Measurements from ENCODE around the gene AP2B1.

Gene AP2B1

DNA sequence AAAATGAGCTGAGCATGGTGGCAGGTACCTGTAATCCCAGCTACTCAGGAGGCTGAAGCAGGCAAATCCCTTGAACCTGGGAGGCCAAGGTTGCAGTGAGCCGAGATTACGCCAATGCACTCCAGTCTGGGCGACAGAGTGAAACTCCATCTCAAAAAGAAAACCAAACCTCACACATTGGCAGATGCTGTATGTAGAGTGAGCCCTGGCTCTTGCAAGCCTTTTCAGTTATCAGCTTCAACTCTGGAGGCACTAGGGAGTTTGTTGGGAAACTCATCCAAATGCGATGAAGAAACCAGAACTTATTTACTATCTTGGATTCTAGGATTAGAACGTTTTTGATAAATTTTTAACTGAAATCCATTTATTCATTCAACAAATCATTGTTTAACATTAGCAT lies 87.4 kb downstream of the AP2B1 start:
- Histone ChIP-seq H2AFZ (ENCODE audit: low read length) (no peak overlapping the region), H3K18ac (ENCODE audit: low read length) (no peak overlapping the region), H3K9ac (ENCODE audit: low read depth, low read length, poor library complexity) (no peak overlapping the region), H3K79me1 (ENCODE audit: low read depth, low read length) (no peaks in the 10 kb centered on the region), H3K23ac (ENCODE audit: low read depth, low read length, poor library complexity) (no peak overlapping the region), H3K27me3 (ENCODE audit: control insufficient read depth in 3 of 3, insufficient read depth in 3 of 3, low read depth in 1 of 3, low read length in 3 of 3) (no peaks in the 10 kb centered on the region), H3K36me3 (replicated peaks in 1 of 2; ENCODE audit: control insufficient read depth in 2 of 2, insufficient read depth in 2 of 2, low read length in 2 of 2) (peaks cover 12 to 92% of the 10 kb centered on the region in 2 donors), H2BK12ac (ENCODE audit: low read length) (no peak overlapping the region), H3K4me2 (ENCODE audit: insufficient read depth, low read length, poor library complexity, severe bottlenecking) (no peak overlapping the region), H3K4me3 (ENCODE audit: low read length in 2 of 2) (no peak overlapping the region), H2BK120ac (ENCODE audit: low read depth, low read length) (no peak overlapping the region), H3K9me3 (replicated peaks in 1 of 2; ENCODE audit: control insufficient read depth in 2 of 2, insufficient read depth in 1 of 2, low read depth in 1 of 2, low read length in 2 of 2) (peaks cover 0 to 4% of the 10 kb centered on the region in 2 donors), H2AK5ac (ENCODE audit: low read depth, low read length) (no peak overlapping the region), H4K91ac (ENCODE audit: low read depth, low read length, poor library complexity) (no peak overlapping the region), H4K8ac (ENCODE audit: low read depth, low read length) (no peak overlapping the region), H3K4me1 (ENCODE audit: control insufficient read depth in 2 of 2, insufficient read depth in 1 of 2, low read depth in 1 of 2, low read length in 2 of 2) (no peaks in the 10 kb centered on the region), H3K27ac (replicated peaks; ENCODE audit: low read length) (no peak overlapping the region), H3K4ac (ENCODE audit: low read length) (no peak overlapping the region), H2BK5ac (ENCODE audit: low read length) (no peak overlapping the region), H3K14ac (ENCODE audit: low read length) (no peak overlapping the region), H2BK15ac (ENCODE audit: low read length) (no peak overlapping the region)
- no CpG with 5 or more reads among the region's 5 CpGs for WGBS, 2 donors (ENCODE audit: extremely low coverage in 2 of 2, insufficient read length in 2 of 2, insufficient replicate concordance in 1 of 2)
- no peak for DNase-seq (ENCODE audit: low spot score)

DNA sequence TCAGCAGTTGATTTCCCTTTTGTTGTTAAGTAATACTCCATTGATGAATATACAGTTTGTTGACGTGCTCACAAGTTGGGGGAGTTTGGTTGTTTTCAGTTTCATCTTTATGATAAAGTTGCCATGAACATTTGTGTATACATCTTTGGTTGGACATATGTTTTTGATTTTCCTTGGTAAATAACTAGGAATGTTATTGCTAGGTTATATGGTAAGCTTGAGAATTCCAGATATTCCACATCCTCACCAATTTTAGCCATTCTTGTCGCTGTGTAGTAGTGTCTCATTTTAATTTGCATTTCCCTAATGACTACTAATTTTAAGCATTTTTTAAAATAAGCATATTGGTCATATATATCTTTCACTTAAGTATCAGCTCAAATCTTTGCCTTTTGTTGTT lies 89.3 kb downstream of the AP2B1 start:
- Histone ChIP-seq H3K9ac (ENCODE audit: low read depth, low read length, poor library complexity) (no peak overlapping the region), H2BK120ac (ENCODE audit: low read depth, low read length) (no peak overlapping the region), H3K4ac (ENCODE audit: low read length) (no peak overlapping the region), H3K4me2 (ENCODE audit: insufficient read depth, low read length, poor library complexity, severe bottlenecking) (no peak overlapping the region), H3K14ac (ENCODE audit: low read length) (no peak overlapping the region), H3K27me3 (ENCODE audit: control insufficient read depth in 3 of 3, insufficient read depth in 3 of 3, low read depth in 1 of 3, low read length in 3 of 3) (no peaks in the 10 kb centered on the region), H3K27ac (replicated peaks; ENCODE audit: low read length) (no peak overlapping the region), H3K9me3 (replicated peaks in 1 of 2; ENCODE audit: control insufficient read depth in 2 of 2, insufficient read depth in 1 of 2, low read depth in 1 of 2, low read length in 2 of 2) (peaks cover 0 to 4% of the 10 kb centered on the region in 2 donors), H3K4me3 (ENCODE audit: low read length in 2 of 2) (no peak overlapping the region), H4K91ac (ENCODE audit: low read depth, low read length, poor library complexity) (no peak overlapping the region), H2BK15ac (ENCODE audit: low read length) (no peak overlapping the region), H3K23ac (ENCODE audit: low read depth, low read length, poor library complexity) (no peak overlapping the region), H3K18ac (ENCODE audit: low read length) (no peak overlapping the region), H2AFZ (ENCODE audit: low read length) (no peak overlapping the region), H2BK5ac (ENCODE audit: low read length) (no peak overlapping the region), H3K36me3 (replicated peaks in 1 of 2; ENCODE audit: control insufficient read depth in 2 of 2, insufficient read depth in 2 of 2, low read length in 2 of 2) (peaks cover 13 to 90% of the 10 kb centered on the region in 2 donors), H2AK5ac (ENCODE audit: low read depth, low read length) (no peak overlapping the region), H4K8ac (ENCODE audit: low read depth, low read length) (no peak overlapping the region), H3K79me1 (ENCODE audit: low read depth, low read length) (no peaks in the 10 kb centered on the region), H2BK12ac (ENCODE audit: low read length) (no peak overlapping the region), H3K4me1 (ENCODE audit: control insufficient read depth in 2 of 2, insufficient read depth in 1 of 2, low read depth in 1 of 2, low read length in 2 of 2) (no peaks in the 10 kb centered on the region)
- WGBS, 2 donors (ENCODE audit: extremely low coverage in 2 of 2, insufficient read length in 2 of 2, insufficient replicate concordance in 1 of 2) = no CpG with 5 or more reads among the region's 2 CpGs
- DNase-seq (ENCODE audit: low spot score) = no peak

DNA sequence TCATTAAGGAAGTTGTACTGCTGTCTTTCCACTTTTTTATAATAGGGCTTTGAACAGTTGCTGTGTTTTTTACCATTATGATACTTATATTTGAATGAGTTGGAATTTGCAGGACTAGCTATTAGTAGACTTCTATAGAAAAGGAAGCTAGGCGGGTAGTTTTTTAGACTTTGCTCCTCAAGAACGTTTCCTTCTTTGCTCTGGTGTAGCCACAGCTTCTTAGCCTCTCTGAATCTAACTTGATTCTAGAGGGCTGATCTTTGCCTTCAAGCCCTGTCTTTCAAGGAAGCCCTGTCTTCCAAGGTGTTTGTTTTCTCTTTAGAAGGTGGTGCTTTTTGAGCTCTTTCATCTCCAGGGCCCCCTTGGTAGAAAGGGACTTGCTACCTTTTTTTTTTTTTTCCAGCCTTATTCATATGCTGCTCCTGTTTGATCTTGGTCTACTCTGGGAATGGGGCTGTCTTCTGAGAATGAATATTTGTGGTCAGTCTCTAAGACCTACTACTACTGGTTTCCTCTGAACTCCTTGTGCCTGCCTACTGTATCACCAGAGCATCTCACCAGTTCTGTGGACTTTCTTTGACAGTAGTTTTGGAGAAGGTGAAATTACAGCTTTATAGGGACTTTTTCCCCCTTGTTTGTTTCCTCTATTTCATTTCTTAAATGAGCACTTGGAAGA lies 92.0 kb downstream of the AP2B1 start:
- Histone ChIP-seq H3K27me3 (ENCODE audit: control insufficient read depth in 3 of 3, insufficient read depth in 3 of 3, low read depth in 1 of 3, low read length in 3 of 3) (no peaks in the 10 kb centered on the region), H3K4ac (ENCODE audit: low read length) (no peak overlapping the region), H2BK120ac (ENCODE audit: low read depth, low read length) (no peak overlapping the region), H3K18ac (ENCODE audit: low read length) (no peak overlapping the region), H3K9ac (ENCODE audit: low read depth, low read length, poor library complexity) (no peak overlapping the region), H3K4me1 (ENCODE audit: control insufficient read depth in 2 of 2, insufficient read depth in 1 of 2, low read depth in 1 of 2, low read length in 2 of 2) (no peaks in the 10 kb centered on the region), H2BK12ac (ENCODE audit: low read length) (no peak overlapping the region), H2AK5ac (ENCODE audit: low read depth, low read length) (no peak overlapping the region), H2BK15ac (ENCODE audit: low read length) (no peak overlapping the region), H3K79me1 (ENCODE audit: low read depth, low read length) (no peaks in the 10 kb centered on the region), H3K14ac (ENCODE audit: low read length) (no peak overlapping the region), H4K8ac (ENCODE audit: low read depth, low read length) (no peak overlapping the region), H3K4me3 (ENCODE audit: low read length in 2 of 2) (no peak overlapping the region), H4K91ac (ENCODE audit: low read depth, low read length, poor library complexity) (no peak overlapping the region), H3K36me3 (replicated peaks in 1 of 2; ENCODE audit: control insufficient read depth in 2 of 2, insufficient read depth in 2 of 2, low read length in 2 of 2) (peaks cover 8 to 89% of the 10 kb centered on the region in 2 donors), H2BK5ac (ENCODE audit: low read length) (no peak overlapping the region), H2AFZ (ENCODE audit: low read length) (no peak overlapping the region), H3K4me2 (ENCODE audit: insufficient read depth, low read length, poor library complexity, severe bottlenecking) (no peak overlapping the region), H3K23ac (ENCODE audit: low read depth, low read length, poor library complexity) (no peak overlapping the region), H3K9me3 (replicated peaks in 1 of 2; ENCODE audit: control insufficient read depth in 2 of 2, insufficient read depth in 1 of 2, low read depth in 1 of 2, low read length in 2 of 2) (peaks cover 0 to 4% of the 10 kb centered on the region in 2 donors), H3K27ac (replicated peaks; ENCODE audit: low read length) (no peak overlapping the region)
- no CpG with 5 or more reads among the region's 2 CpGs for WGBS, 2 donors (ENCODE audit: extremely low coverage in 2 of 2, insufficient read length in 2 of 2, insufficient replicate concordance in 1 of 2)
- DNase-seq (ENCODE audit: low spot score) = no peak

DNA sequence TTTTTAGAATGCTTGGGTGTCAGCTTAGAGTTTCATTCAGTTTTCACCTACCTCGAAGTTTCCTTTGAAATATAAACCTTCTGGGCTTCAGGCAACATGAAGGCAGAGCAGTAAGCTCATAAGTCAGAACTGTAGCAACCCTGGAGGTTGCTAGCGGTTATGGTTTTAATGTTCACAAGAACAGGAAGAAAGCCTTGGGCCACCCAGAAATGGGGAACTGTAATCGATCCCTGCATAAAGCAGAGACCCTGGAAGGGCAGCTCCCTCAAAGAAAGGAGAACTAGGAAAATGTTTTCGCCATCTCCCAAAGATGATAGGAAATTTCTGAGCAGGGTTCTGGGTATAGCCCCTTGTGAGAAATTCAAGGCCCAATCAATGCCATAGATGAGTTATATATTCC lies 96.5 kb downstream of the AP2B1 start:
- Histone ChIP-seq H2BK12ac (ENCODE audit: low read length) (no peak overlapping the region), H3K4me1 (ENCODE audit: control insufficient read depth in 2 of 2, insufficient read depth in 1 of 2, low read depth in 1 of 2, low read length in 2 of 2) (no peaks in the 10 kb centered on the region), H2BK5ac (ENCODE audit: low read length) (no peak overlapping the region), H3K27ac (replicated peaks; ENCODE audit: low read length) (no peak overlapping the region), H3K4ac (ENCODE audit: low read length) (no peak overlapping the region), H3K27me3 (ENCODE audit: control insufficient read depth in 3 of 3, insufficient read depth in 3 of 3, low read depth in 1 of 3, low read length in 3 of 3) (no peaks in the 10 kb centered on the region), H3K9ac (ENCODE audit: low read depth, low read length, poor library complexity) (no peak overlapping the region), H2AFZ (ENCODE audit: low read length) (no peak overlapping the region), H3K4me3 (ENCODE audit: low read length in 2 of 2) (no peak overlapping the region), H3K4me2 (ENCODE audit: insufficient read depth, low read length, poor library complexity, severe bottlenecking) (no peak overlapping the region), H3K23ac (ENCODE audit: low read depth, low read length, poor library complexity) (no peak overlapping the region), H2BK120ac (ENCODE audit: low read depth, low read length) (no peak overlapping the region), H3K79me1 (ENCODE audit: low read depth, low read length) (no peaks in the 10 kb centered on the region), H3K9me3 (replicated peaks in 1 of 2; ENCODE audit: control insufficient read depth in 2 of 2, insufficient read depth in 1 of 2, low read depth in 1 of 2, low read length in 2 of 2) (peaks cover 0 to 2% of the 10 kb centered on the region in 2 donors), H3K18ac (ENCODE audit: low read length) (no peak overlapping the region), H2BK15ac (ENCODE audit: low read length) (no peak overlapping the region), H3K36me3 (replicated peaks in 1 of 2; ENCODE audit: control insufficient read depth in 2 of 2, insufficient read depth in 2 of 2, low read length in 2 of 2) (peaks cover 6 to 93% of the 10 kb centered on the region in 2 donors), H4K91ac (ENCODE audit: low read depth, low read length, poor library complexity) (no peak overlapping the region), H3K14ac (ENCODE audit: low read length) (no peak overlapping the region), H4K8ac (ENCODE audit: low read depth, low read length) (no peak overlapping the region), H2AK5ac (ENCODE audit: low read depth, low read length) (no peak overlapping the region)
- no CpG with 5 or more reads among the region's 4 CpGs for WGBS, 2 donors (ENCODE audit: extremely low coverage in 2 of 2, insufficient read length in 2 of 2, insufficient replicate concordance in 1 of 2)
- no peak for DNase-seq (ENCODE audit: low spot score)
